ENCODE data around the gene CHRNB4. TPM values are rescaled to one million over a fixed set of nuclear protein-coding genes. Genes with fewer than 3 reads are reported as not detected.

The CHRNB4 gene, protein sequence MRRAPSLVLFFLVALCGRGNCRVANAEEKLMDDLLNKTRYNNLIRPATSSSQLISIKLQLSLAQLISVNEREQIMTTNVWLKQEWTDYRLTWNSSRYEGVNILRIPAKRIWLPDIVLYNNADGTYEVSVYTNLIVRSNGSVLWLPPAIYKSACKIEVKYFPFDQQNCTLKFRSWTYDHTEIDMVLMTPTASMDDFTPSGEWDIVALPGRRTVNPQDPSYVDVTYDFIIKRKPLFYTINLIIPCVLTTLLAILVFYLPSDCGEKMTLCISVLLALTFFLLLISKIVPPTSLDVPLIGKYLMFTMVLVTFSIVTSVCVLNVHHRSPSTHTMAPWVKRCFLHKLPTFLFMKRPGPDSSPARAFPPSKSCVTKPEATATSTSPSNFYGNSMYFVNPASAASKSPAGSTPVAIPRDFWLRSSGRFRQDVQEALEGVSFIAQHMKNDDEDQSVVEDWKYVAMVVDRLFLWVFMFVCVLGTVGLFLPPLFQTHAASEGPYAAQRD
- not detected for total RNA-seq

- no peak for DNase-seq (ENCODE audit: low spot score in 2 of 2)
- no peaks in the 10 kb centered on the region for H3K36me3 ChIP-seq
- 13 to 28% methylated on average over 12 to 36 of the region's 47 CpGs for WGBS, 2 donors
Observed at GRCh38 chr15:78641102-78641748, at the start of gene CHRNB4. Gene CHRNB4 (minus strand): TSS chr15:78641210. CDS start chr15:78641133, 77 bp downstream.

GRCh38 chr15:78689626-78690025 lies 48.6 kb upstream of the CHRNB4 start:
- TF ChIP-seq, protein P1, sequence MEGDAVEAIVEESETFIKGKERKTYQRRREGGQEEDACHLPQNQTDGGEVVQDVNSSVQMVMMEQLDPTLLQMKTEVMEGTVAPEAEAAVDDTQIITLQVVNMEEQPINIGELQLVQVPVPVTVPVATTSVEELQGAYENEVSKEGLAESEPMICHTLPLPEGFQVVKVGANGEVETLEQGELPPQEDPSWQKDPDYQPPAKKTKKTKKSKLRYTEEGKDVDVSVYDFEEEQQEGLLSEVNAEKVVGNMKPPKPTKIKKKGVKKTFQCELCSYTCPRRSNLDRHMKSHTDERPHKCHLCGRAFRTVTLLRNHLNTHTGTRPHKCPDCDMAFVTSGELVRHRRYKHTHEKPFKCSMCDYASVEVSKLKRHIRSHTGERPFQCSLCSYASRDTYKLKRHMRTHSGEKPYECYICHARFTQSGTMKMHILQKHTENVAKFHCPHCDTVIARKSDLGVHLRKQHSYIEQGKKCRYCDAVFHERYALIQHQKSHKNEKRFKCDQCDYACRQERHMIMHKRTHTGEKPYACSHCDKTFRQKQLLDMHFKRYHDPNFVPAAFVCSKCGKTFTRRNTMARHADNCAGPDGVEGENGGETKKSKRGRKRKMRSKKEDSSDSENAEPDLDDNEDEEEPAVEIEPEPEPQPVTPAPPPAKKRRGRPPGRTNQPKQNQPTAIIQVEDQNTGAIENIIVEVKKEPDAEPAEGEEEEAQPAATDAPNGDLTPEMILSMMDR (IDR thresholded peaks at IDR 0.05) = no peak
- TF ChIP-seq EP300 (IDR thresholded peaks at IDR 0.05) (no peak), POLR2A (IDR thresholded peaks at IDR 0.05) (no peak)
- H3K27ac ChIP-seq = no peak overlapping the region
- no peaks in the 10 kb centered on the region for H3K27me3 ChIP-seq
- no peaks in the 10 kb centered on the region for H3K9me3 ChIP-seq
- DNase-seq (ENCODE audit: low spot score in 2 of 2) = no peak
- H3K36me3 ChIP-seq = no peaks in the 10 kb centered on the region
- peaks cover 0 to 12% (median 0%) of the 10 kb centered on the region in 4 donors for H3K4me1 ChIP-seq
- no peak overlapping the region for H3K4me3 ChIP-seq

More at GRCh38 chr15:78641102-78641748, at the start of gene CHRNB4:
- TF ChIP-seq POLR2A (IDR thresholded peaks at IDR 0.05) (no peak), EP300 (IDR thresholded peaks at IDR 0.05) (no peak)
- TF ChIP-seq, protein P1 (IDR thresholded peaks at IDR 0.05) = no peak
- no peaks in the 10 kb centered on the region for H3K9me3 ChIP-seq
- H3K27ac ChIP-seq = no peak within 1 kb of the TSS
- peaks cover 0 to 31% of the 10 kb centered on the region in 2 donors for H3K27me3 ChIP-seq
- H3K4me3 ChIP-seq = peak within 1 kb of the TSS in 3 of 4 donors; percentile 27 to 55 (median 43)
- peaks cover 0 to 13% (median 9%) of the 10 kb centered on the region in 4 donors for H3K4me1 ChIP-seq

GRCh38 chr15:78685925-78686324 lies 44.9 kb upstream of the CHRNB4 start:
- peaks cover 0 to 12% (median 0%) of the 10 kb centered on the region in 4 donors for H3K4me1 ChIP-seq
- no peak for DNase-seq (ENCODE audit: low spot score in 2 of 2)
- H3K27ac ChIP-seq = no peak overlapping the region
- no peaks in the 10 kb centered on the region for H3K36me3 ChIP-seq
- H3K27me3 ChIP-seq = no peaks in the 10 kb centered on the region
- H3K9me3 ChIP-seq = no peaks in the 10 kb centered on the region
- TF ChIP-seq EP300 (IDR thresholded peaks at IDR 0.05) (no peak), POLR2A (IDR thresholded peaks at IDR 0.05) (no peak)
- TF ChIP-seq, protein P1 (IDR thresholded peaks at IDR 0.05) = no peak
- WGBS, 2 donors = 69 to 74% methylated on average over 8 of the region's 8 CpGs
- H3K4me3 ChIP-seq = no peak overlapping the region

- 13 to 20% methylated on average over 8 of the region's 8 CpGs for WGBS, 2 donors
- no peak overlapping the region for H3K27ac ChIP-seq
- peaks cover 0 to 12% (median 0%) of the 10 kb centered on the region in 4 donors for H3K4me1 ChIP-seq
- H3K9me3 ChIP-seq = no peaks in the 10 kb centered on the region
- no peak for TF ChIP-seq POLR2A (IDR thresholded peaks at IDR 0.05)
- TF ChIP-seq, protein P1 (IDR thresholded peaks at IDR 0.05) = no peak
- TF ChIP-seq EP300 (IDR thresholded peaks at IDR 0.05) = no peak
- no peak overlapping the region for H3K4me3 ChIP-seq
- DNase-seq (ENCODE audit: low spot score in 2 of 2) = no peak
- H3K27me3 ChIP-seq = no peaks in the 10 kb centered on the region
- H3K36me3 ChIP-seq = no peaks in the 10 kb centered on the region
Observed at GRCh38 chr15:78685159-78685921, 44.3 kb upstream of the CHRNB4 start.
